Rectal smooth muscle tissue (tissue), 1 donor: ENCODE measurements around the gene FCRL6.

Experiments
- H3K27ac ChIP-seq: one replicate; pipeline ENCODE4 v1.7.0; 2013; ENCODE audit warnings: low read depth, low read length, inconsistent platforms
- H3K27me3 ChIP-seq: one replicate; pipeline ENCODE4 v1.7.0; 2013; ENCODE audit warnings: low read length; ENCODE audit not compliant: control insufficient read depth, insufficient read depth
- H3K36me3 ChIP-seq: one replicate; pipeline ENCODE4 v1.7.0; 2013; ENCODE audit warnings: low read length; ENCODE audit not compliant: control insufficient read depth, insufficient read depth
- H3K4me1 ChIP-seq: one replicate; pipeline ENCODE4 v1.7.0; 2013; ENCODE audit warnings: low read length; ENCODE audit not compliant: control insufficient read depth, insufficient read depth
- H3K4me3 ChIP-seq: one replicate; pipeline ENCODE4 v1.7.0; 2013; ENCODE audit warnings: low read length
- H3K9ac ChIP-seq: one replicate; pipeline ENCODE4 v1.7.0; 2013; ENCODE audit warnings: low read length

FCRL6 gene

GRCh38 chr1:159803956-159804689, 2.0 kb downstream of the FCRL6 start:
- no peak overlapping the region for H3K4me3 ChIP-seq
- H3K36me3 ChIP-seq = no peaks in the 10 kb centered on the region

DNA sequence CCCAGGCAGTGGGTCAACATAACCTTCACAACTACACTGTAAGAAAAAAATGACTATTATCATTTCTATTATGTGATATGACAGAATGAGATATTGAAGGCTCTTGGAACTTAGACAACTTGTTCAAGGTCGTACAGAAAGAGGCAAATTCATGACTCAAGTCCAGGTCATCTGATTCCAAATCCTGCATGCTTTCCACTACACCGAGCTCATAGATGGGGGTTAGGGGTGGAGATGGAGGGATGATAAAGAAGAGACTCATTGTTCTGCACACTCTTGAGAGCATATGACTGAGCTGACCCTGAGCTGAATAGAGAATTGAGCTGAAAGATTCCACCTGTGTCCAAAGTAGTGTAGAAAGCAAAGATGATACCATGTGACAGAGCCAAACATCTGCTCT, 2.8 kb downstream of the FCRL6 start:
- no peaks in the 10 kb centered on the region for H3K36me3 ChIP-seq
- no peak overlapping the region for H3K27ac ChIP-seq
- no peaks in the 10 kb centered on the region for H3K4me1 ChIP-seq
- H3K4me3 ChIP-seq = no peak overlapping the region
- H3K27me3 ChIP-seq = no peaks in the 10 kb centered on the region
- no peak overlapping the region for H3K9ac ChIP-seq

More at GRCh38 chr1:159803956-159804689, 2.0 kb downstream of the FCRL6 start:
- H3K4me1 ChIP-seq = no peaks in the 10 kb centered on the region
- H3K27ac ChIP-seq = no peak overlapping the region
- H3K9ac ChIP-seq = no peak overlapping the region
- H3K27me3 ChIP-seq = no peaks in the 10 kb centered on the region

GRCh38 chr1:159815926-159816325, 13.8 kb downstream of the FCRL6 start:
- Histone ChIP-seq H3K4me1 (no peaks in the 10 kb centered on the region), H3K36me3 (no peaks in the 10 kb centered on the region), H3K27me3 (no peaks in the 10 kb centered on the region), H3K9ac (no peak overlapping the region), H3K27ac (no peak overlapping the region), H3K4me3 (no peak overlapping the region)

- Histone ChIP-seq H3K36me3 (no peaks in the 10 kb centered on the region), H3K27me3 (no peaks in the 10 kb centered on the region), H3K4me3 (no peak overlapping the region), H3K9ac (no peak overlapping the region), H3K27ac (no peak overlapping the region), H3K4me1 (no peaks in the 10 kb centered on the region)
These were observed 15.3 kb downstream of the FCRL6 start for GRCh38 chr1:159817276-159818041.

- Histone ChIP-seq H3K4me3 (no peak overlapping the region), H3K9ac (no peak overlapping the region), H3K27me3 (no peaks in the 10 kb centered on the region), H3K4me1 (no peaks in the 10 kb centered on the region), H3K27ac (no peak overlapping the region), H3K36me3 (no peaks in the 10 kb centered on the region)
These were observed 19.2 kb downstream of the FCRL6 start for GRCh38 chr1:159821171-159821867.

DNA sequence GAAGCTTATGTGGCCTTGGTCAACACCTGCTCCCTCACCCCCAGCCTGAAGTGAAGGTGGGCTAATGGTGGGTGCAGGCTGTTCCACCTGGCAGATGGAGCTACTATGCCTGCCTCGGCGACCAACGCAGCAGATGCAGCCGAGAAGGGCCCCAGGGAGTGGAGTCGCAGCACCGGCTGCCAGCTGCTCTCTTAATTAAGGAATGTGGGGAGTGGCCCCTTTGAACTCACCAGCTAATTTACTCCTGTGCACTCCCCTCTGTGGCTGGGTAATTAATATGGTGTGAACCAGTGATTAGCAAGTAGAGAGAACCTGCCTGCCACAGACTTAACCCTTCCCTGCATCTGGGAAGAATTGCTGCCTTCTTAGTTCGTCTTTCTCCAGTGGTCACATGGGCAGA, 21.2 kb downstream of the FCRL6 start:
- H3K9ac ChIP-seq = no peak overlapping the region
- H3K27ac ChIP-seq = no peak overlapping the region
- H3K4me1 ChIP-seq = no peaks in the 10 kb centered on the region
- no peaks in the 10 kb centered on the region for H3K27me3 ChIP-seq
- H3K4me3 ChIP-seq = no peak overlapping the region
- H3K36me3 ChIP-seq = no peaks in the 10 kb centered on the region

- no peaks in the 10 kb centered on the region for H3K27me3 ChIP-seq
- no peaks in the 10 kb centered on the region for H3K36me3 ChIP-seq
- H3K27ac ChIP-seq = no peak overlapping the region
- H3K4me1 ChIP-seq = no peaks in the 10 kb centered on the region
- no peak overlapping the region for H3K9ac ChIP-seq
- H3K4me3 ChIP-seq = no peak overlapping the region
These were observed 23.4 kb downstream of the FCRL6 start for GRCh38 chr1:159825564-159825963.

GRCh38 chr1:159826441-159827101, 24.4 kb downstream of the FCRL6 start, which contains the start of gene SLAMF8:
Gene SLAMF8 (plus strand): TSS chr1:159826873. CDS start chr1:159826899, 26 bp downstream.
- no peak within 1 kb of the TSS for H3K9ac ChIP-seq
- no peaks in the 10 kb centered on the region for H3K27me3 ChIP-seq
- H3K36me3 ChIP-seq = no peaks in the 10 kb centered on the region
- H3K4me1 ChIP-seq = no peaks in the 10 kb centered on the region
- no peak within 1 kb of the TSS for H3K27ac ChIP-seq
- H3K4me3 ChIP-seq = no peak within 1 kb of the TSS

DNA sequence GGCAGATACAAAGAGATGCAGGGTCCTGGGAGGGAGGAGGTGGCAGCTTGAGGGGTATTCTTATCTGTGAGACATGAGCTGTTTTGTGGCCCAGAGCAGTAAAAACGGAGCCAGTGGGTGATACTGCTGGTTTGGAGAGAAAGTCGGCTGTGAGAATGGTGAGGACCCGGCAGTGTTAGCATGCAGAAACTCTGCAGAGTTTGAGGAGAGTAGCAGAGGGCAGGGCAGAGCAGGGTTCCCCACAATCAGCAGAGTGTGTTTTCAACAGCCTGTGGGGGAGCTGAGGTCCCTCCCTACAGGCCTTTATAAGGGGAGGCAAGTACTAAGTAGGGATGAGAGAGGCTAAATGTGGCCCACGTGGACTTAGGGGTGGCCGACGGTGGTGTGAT, 24.9 kb downstream of the FCRL6 start:
- Histone ChIP-seq H3K36me3 (no peaks in the 10 kb centered on the region), H3K27me3 (no peaks in the 10 kb centered on the region), H3K9ac (no peak overlapping the region), H3K4me1 (no peaks in the 10 kb centered on the region), H3K27ac (no peak overlapping the region), H3K4me3 (no peak overlapping the region)

DNA sequence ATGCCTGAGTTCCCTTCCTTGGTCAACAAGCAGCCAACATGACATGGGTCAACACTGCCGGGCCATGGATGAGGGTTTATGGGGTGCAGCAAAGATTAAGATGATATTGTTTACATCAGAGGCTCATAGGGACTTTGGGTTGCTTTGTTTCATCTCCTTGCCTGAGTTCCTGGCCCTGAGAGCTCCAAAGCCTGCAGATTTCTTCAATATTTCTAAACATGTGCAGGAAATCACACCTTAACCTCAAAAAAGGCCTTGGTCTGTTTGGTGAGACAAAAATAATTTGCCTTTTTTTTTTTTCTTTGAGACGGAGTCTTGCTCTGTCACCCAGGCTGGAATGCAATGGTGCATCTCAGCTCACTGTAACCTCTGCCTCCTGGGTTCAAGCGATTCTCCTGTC, 25.4 kb downstream of the FCRL6 start:
- H3K9ac ChIP-seq = no peak overlapping the region
- H3K4me3 ChIP-seq = no peak overlapping the region
- H3K27ac ChIP-seq = no peak overlapping the region
- H3K4me1 ChIP-seq = no peaks in the 10 kb centered on the region
- H3K27me3 ChIP-seq = no peaks in the 10 kb centered on the region
- H3K36me3 ChIP-seq = no peaks in the 10 kb centered on the region

DNA sequence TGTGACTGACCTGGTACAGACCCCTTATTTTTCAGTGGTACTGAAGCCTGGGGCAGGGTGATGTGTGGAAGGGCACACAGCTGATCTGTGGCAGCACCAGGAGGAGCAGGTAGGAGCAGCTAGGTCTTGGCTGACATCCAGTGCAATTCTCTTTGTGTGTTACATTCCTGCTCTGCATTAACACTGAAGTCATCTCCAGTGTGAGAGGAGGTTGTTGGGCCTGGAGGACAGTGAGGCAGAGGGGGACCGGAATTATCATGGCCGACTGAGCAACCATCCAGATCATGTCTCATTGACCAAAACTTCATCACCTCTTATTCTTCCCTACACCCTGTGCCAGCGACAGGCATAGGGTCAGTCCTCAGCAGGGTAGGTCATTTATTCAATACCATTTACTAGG, 26.0 kb downstream of the FCRL6 start:
- Histone ChIP-seq H3K27me3 (no peaks in the 10 kb centered on the region), H3K9ac (no peak overlapping the region), H3K4me3 (no peak overlapping the region), H3K36me3 (no peaks in the 10 kb centered on the region), H3K27ac (no peak overlapping the region), H3K4me1 (no peaks in the 10 kb centered on the region)

GRCh38 chr1:159828581-159829272, 26.6 kb downstream of the FCRL6 start:
- H3K27ac ChIP-seq = no peak overlapping the region
- no peaks in the 10 kb centered on the region for H3K4me1 ChIP-seq
- no peak overlapping the region for H3K4me3 ChIP-seq
- no peaks in the 10 kb centered on the region for H3K36me3 ChIP-seq
- H3K27me3 ChIP-seq = no peaks in the 10 kb centered on the region
- H3K9ac ChIP-seq = no peak overlapping the region
